Ramos (cell line): Measurements from ENCODE around the gene CORO7.
"Not testable (repeated sequence)": the region's sequence is repeated elsewhere in the genome, so short reads cannot be mapped to it uniquely, and the experiment has no call there.

Experiments used
- in situ Hi-C: fragments of 300-500 bp; cut with MboI; formaldehyde crosslinking; loops from one replicate; pipeline ENCODE4 v1.14.3; 2022; ENCODE audit warnings: low sequenced_read_pairs; ENCODE audit not compliant: unreplicated experiment

Gene CORO7

GRCh38 chr16:4360538-4361021 lies 55.8 kb downstream of the CORO7 start:
- in situ Hi-C loops: loop anchor here (5.0 kb wide), 1 partner anchor 37 kb away; no protein-coding TSS in a partner anchor

GRCh38 chr16:4359914-4360313 lies 56.5 kb downstream of the CORO7 start:
- in situ Hi-C loops: loop anchor here (5.0 kb wide), 1 partner anchor 37 kb away; no protein-coding TSS in a partner anchor

GRCh38 chr16:4358831-4359561 lies 57.4 kb downstream of the CORO7 start:
- in situ Hi-C loops: no loop called here

GRCh38 chr16:4358236-4358635 lies 58.2 kb downstream of the CORO7 start:
- in situ Hi-C loops: no loop called here

GRCh38 chr16:4356820-4357219 lies 59.6 kb downstream of the CORO7 start:
- in situ Hi-C loops: no loop called here

- in situ Hi-C loops: no loop called here
Observed at GRCh38 chr16:4354512-4355409, 61.6 kb downstream of the CORO7 start.

- in situ Hi-C loops: no loop called here
Observed at GRCh38 chr16:4353675-4354074, 62.7 kb downstream of the CORO7 start.

GRCh38 chr16:4352843-4353242 lies 63.6 kb downstream of the CORO7 start:
- in situ Hi-C loops: no loop called here

- in situ Hi-C loops: no loop called here
Observed at GRCh38 chr16:4351880-4352279, 64.5 kb downstream of the CORO7 start.

GRCh38 chr16:4350787-4351659 lies 65.4 kb downstream of the CORO7 start, which contains the start of gene PAM16:
Gene PAM16, minus strand, starts transcription at chr16:4351321. Its CDS starts 87 bp downstream, at chr16:4351234.
- in situ Hi-C loops: no loop called here

- in situ Hi-C loops: no loop called here
Observed at GRCh38 chr16:4350365-4350786, 66.0 kb downstream of the CORO7 start.

- in situ Hi-C loops: no loop called here
Observed at GRCh38 chr16:4349332-4349731, 67.1 kb downstream of the CORO7 start.

GRCh38 chr16:4347765-4348509 lies 68.5 kb downstream of the CORO7 start:
- in situ Hi-C loops: no loop called here

GRCh38 chr16:4347010-4347409 lies 69.4 kb downstream of the CORO7 start:
- in situ Hi-C loops: no loop called here

- in situ Hi-C loops: no loop called here
Observed at GRCh38 chr16:4345836-4346781, 70.3 kb downstream of the CORO7 start.

GRCh38 chr16:4344983-4345835 lies 71.2 kb downstream of the CORO7 start:
- in situ Hi-C loops: no loop called here

GRCh38 chr16:4344300-4344982 lies 72.0 kb downstream of the CORO7 start:
- in situ Hi-C loops: not testable (repeated sequence)
